Cardiac septum (tissue), 1 donor: ENCODE results near the gene CDC42BPA. TPM values are rescaled to one million over a fixed set of nuclear protein-coding genes. Genes with fewer than 3 reads are reported as not detected.
"Not testable (repeated sequence)": the region's sequence is repeated elsewhere in the genome, so short reads cannot be mapped to it uniquely, and the experiment has no call there.

Experiments
- DNase-seq: peaks from one replicate; pipeline ENCODE4 v3.0.0-alpha.2; 2020; ENCODE audit warnings: low spot score
- intact Hi-C: fragments of 100-400 bp; cut with DNase I; formaldehyde crosslinking; loops from one replicate; pipeline ENCODE4 v1.14.0; 2022
- total RNA-seq: library from RNA; stranded (reverse); fragmentation: NEBNext Ultra II Directional; extraction: Animal tissue kit (Norgen Biotek cat#: 25700); gene quantifications from one replicate; pipeline ENCODE4 v1.2.1, GENCODE V29; 2021
- donor health status: DM: no; HTN: no; CAD: no.

The CDC42BPA gene
- total RNA-seq, 1 donor from 2014 or later = 33.5 TPM

DNA sequence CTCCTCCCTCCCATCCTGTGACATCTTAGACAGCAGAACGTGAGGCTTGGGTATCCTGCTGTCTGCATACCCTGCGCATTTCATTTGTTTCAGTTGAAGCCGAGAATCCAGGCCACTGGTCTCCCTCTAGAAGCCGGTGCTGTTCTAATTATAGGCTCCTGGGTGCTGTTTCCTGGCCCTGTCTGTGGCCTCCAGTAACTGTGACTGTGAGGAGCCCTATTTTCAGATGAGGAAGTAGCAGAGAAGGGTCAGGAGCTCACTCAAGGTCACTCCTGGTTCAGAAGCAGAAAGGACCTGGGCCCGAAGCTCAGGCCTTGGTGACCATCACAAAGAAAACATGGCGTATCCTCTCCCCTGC, 354.2 kb downstream of the CDC42BPA start:
- intact Hi-C loops = no loop called here
- DNase-seq = peak; percentile 71

DNA sequence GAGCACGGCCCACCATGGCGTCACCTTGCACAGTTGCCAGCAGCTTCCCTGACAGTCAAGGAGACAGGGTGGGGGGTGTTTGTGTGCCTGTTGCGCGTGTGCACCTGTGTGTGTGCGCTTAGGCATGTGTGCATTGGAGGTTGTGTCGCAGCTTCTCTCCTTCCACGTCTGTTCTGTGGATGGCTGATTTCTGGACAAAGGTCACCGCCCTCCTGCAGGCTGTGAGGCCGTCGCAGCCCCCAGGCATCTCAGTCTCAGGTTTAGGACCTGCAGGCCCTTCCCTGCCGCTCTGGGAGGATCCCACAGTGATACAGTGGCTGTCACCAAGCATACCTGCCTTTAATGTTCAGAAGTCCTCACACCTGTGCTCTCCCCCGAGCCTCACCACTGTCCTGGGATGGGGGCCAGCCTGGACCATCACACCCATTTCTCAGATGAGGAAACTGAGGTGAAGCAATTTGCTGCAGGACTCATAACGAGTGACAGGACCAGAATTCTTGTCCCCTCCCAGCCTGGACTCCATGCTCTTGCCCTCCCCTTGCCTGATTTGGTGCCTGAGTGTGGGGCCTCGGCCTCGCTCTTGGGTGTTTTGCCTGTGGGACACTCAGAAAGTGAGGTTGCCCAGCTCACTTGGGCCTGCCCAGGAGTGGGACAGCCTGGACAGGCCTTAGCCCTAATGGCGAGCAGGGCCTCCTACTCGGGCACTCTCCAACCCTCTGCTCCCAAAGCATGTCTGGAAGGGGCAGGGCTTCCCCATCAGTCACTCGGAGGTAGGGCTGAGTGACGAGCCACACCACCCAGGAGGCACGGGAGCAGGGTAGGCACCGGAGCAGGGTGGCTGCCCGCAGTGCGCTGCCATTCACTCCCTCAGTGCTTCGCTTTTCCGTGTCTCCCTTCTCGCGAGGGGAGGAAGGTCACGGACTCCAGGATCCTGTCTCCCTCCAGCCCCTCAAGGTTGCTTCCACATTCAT, 355.6 kb downstream of the CDC42BPA start:
- intact Hi-C loops = no loop called here
- DNase-seq = no peak

DNA sequence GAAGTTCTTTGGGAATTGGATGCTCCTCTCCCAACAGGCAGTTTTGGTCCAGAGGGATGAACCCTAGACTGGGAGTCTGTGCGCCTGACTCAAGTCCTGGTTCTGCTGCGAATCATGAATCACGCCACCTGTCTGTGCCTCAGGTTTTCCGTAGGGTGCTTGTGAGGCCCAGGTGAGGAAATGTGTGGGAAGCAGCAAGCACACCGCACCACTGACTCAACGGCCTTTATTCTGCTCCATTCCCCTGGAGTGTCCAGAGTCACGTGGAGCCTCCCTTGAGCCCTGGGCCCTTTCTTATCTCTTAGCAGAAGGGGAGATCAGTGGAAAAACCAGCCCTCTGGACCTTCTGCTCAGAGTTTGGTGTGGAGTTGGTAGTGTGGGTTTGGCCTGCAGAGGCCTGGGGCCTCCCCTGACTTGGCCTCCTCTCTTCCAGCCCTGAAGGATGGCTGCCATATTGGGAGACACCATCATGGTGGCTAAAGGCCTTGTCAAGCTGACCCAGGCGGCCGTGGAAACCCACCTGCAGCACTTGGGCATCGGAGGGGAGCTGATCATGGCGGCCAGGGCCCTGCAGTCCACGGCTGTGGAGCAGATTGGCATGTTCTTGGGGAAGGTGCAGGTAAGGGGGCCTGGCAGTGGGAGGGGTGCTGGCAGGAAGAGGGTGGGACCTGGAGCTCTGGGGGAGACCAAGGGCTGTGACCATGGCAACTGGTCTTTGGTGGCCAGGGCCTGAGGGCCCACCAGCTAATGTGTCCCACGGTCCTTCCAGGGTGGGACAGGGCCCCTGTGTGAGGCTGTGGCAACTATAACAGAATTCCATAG, 357.1 kb downstream of the CDC42BPA start:
- DNase-seq = no peak
- intact Hi-C loops = no loop called here

DNA sequence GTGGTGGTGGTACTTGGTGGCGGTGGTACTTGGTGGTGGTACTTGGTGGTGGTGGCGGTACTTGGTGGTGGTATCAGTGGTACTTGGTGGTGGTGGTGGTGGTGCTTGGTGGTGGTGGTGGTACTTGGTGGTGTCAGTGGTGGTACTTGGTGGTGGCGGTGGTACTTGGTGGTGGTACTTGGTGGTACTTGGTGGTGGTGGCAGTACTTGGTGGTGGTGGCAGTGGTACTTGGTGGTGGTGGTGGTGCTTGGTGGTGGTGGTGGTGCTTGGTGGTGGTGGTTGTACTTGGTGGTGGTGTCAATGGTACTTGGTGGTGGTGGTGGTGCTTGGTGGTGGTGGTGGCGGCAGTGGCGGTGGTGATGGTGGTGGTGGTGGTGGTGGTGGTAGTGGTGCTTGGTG, 358.0 kb downstream of the CDC42BPA start:
- no peak for DNase-seq
- intact Hi-C loops = no loop called here

DNA sequence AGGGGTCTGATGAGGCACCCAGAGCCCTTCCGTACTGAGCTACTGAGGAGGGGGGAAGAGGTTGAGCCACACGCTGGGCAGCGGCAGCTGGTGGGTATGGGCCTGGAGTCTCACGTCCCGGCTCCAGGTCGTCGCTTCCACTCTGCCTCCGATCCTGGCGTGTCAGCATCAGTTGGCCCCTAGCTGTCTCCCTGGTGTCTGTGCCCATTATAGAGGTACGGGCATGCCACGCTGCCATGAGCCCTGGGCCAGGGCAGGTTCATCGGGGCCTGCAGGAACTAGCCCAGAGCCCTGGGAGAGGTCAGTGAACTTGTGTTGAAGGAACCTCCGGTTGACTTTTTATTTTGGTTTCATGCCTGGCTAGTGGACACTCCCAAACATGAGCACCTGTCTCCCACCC, 360.0 kb downstream of the CDC42BPA start:
- DNase-seq = peak; percentile 54
- intact Hi-C loops = no loop called here

DNA sequence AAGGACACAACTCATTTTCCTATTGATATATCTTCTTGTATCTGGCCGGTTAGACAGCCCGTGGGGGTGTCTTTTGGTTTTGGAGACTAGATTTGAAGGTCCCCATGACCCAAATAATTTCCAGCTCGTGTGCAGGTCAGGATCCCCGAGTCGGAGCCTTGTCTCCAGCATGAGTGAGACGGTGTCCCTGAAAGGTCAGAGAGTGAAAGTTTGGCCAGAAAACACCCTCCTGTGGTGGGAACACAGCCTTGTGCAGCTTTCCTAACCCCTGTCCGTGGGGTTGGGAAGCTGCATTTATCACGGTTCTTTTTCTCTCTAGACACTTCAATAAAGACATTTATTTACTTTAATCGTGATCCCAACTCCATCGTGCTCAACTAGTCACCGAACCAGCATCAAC, 360.6 kb downstream of the CDC42BPA start:
- intact Hi-C loops = no loop called here
- no peak for DNase-seq

DNA sequence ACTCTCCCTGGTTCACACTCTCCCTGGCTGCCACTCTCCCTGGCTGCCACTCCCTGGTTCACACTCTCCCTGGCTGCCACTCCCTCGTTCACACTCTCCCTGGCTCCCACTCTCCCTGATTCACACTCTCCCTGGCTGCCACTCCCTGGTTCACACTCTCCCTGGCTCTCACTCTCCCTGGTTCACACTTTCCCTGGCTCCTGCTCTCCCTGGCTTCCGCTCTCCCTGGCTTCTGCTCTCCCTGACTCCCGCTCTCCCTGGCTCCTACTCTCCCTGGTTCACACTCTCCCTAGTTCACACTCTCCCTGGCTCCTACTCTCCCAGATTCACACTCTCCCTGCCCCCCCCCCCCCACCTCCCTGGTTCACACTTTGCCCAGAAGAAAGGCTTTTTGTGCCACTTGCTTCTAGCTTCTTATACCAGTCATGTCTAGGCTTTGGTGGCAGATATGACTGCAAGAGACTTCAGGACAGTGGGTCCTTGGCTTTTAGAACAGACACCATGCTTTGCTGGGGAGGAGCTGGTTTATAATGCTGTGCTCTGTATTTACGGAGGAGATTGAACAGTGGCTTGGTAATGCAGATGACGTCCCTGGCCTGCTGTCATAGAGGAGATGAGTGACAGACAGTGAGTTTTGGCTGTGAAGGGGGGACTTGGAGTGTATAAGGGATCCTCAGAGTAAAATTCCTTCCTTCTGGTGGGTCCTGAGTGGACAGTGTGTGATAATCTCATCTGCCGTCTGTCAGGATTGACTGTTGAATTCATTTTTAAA, 361.2 kb downstream of the CDC42BPA start:
- intact Hi-C loops = no loop called here

DNA sequence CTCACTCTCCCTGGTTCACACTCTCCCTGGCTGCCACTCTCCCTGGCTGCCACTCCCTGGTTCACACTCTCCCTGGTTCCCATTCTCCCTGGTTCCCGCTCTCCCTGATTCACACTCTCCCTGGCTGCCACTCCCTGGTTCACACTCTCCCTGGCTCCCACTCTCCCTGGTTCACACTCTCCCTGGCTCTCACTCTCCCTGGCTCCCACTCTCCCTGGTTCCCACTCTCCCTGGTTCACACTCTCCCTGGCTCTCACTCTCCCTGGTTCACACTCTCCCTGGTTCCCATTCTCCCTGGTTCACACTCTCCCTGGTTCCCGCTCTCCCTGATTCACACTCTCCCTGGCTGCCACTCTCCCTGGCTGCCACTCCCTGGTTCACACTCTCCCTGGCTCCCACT, 362.4 kb downstream of the CDC42BPA start:
- DNase-seq, intact Hi-C loops: not testable (repeated sequence)

More for the DNA sequence above, 361.2 kb downstream of the CDC42BPA start:
- no peak for DNase-seq

DNA sequence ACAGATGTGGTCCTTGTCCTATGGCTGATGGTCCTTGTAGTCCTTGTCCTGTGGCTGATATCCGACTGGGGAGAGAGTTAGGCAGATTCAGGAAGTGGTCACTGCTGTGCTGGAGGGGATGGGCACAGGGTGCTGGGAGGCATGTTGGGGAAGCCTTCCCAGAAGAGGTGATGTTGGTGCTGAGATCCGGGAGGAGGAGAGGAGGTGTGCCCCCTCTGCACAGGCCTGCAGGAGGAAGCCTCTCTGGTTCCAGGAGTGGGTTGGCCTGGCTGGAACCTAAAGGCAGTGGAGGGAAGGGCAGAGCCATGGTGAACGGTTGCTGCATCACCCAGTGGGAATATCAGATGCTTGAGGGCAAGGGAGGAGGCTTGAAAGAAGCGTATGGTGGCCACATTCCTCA, 363.5 kb downstream of the CDC42BPA start:
- intact Hi-C loops = no loop called here
- no peak for DNase-seq

DNA sequence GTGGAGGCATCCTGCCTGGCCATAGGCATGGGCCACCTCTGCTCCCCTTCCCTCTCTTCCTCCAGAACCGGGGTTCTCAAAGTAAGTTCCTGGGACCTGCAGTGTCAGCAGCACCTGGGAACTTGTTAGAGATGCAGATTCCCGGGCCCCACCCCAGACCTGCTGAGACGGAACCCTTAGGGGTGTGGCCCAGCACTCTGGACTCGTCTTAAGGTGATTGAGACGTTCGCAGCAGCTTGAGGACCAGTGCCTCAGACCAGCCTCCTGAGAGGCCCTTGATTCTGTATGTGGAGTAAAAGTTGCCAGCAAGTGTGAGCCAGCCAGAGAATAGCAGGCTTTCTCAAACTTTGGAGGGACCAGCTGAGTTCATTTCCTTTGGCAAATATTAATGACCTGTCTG, 364.0 kb downstream of the CDC42BPA start:
- peak; percentile 36 for DNase-seq
- intact Hi-C loops = no loop called here

DNA sequence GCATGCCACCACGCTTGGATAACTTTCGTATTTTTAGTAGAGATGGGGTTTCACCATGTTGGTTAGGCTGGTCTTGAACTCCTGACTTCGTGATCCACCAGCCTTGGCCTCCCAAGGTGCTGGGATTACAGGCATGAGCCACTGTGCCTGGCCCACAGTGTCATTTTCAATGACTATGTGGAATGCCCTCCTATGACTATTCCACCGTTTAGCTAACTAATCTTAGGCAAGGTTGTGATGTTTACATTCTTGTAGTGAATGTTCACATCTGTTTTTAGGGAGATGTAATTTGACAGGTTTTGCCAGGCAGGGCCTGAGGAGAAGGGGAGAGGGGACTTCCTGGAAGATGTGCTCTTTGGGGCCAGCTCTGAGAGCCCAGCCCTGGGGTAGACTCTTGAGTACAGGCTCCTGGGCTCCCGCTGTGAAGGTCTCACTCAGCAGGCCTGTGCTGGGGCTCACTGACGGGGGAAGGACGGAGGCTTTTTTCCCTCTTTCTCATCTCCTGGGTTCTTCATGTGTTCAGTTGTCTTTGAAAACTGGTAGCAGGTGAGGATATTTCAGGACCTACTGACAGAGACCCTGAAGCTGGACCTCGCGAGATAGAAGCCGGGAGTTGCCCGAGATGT, 365.0 kb downstream of the CDC42BPA start:
- intact Hi-C loops = no loop called here
- DNase-seq = peak; percentile 50

DNA sequence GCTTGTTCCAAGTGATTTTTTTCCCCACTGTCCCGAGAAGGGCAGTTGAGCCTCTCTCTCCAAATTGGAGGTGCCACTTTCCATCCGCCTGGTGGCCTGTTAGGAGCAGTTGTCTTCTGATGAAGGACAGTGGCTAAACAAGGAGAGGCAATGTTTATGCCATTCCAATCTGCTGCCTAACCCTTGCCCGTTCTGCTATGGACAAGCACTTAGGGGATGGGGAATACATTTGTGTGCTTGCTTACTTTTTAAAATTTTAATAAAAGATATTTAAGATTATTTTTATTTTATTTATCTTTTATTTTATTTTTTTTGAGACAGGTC, 366.2 kb downstream of the CDC42BPA start:
- intact Hi-C loops = no loop called here
- DNase-seq = peak; percentile 49

DNA sequence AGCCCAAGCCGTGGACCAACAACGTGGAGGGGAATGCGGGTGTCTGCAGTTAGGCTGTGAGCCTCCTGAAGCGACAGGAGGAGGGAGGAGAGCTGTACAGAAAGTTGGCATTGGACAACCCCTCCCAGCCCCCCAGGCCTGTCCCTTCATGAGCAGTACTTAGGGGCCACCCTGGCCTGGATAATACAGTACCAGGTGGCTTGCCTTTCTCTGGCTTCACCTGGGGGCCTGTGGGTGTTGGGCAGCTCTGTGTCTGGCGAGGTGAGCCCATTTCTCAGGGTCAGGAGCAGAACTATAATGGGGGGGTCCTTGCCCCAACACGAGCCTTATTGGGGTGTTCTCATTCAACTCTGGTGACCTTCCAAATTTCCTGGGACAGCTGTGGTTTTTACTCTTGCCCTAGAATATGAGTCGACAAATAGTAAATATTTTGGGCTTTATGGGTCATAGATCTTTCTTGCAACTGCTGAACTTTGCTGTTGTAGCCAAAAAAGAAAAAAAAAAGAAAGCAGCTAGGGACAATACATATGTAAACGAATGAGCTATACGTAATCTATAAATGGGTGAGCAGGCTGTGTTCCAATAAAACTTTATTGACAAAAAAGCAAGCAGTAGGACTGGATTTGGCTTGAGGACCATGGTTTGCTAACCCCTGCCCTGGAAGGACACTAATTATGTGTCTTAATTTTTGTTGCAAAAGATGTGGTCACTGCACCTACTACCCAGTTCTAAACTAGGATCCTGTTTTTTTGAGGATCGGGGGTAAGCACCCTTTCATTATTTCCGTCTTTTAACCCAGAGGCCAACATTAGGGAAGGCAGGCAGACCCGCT, 366.8 kb downstream of the CDC42BPA start:
- intact Hi-C loops = no loop called here
- DNase-seq = peak; percentile 36

DNA sequence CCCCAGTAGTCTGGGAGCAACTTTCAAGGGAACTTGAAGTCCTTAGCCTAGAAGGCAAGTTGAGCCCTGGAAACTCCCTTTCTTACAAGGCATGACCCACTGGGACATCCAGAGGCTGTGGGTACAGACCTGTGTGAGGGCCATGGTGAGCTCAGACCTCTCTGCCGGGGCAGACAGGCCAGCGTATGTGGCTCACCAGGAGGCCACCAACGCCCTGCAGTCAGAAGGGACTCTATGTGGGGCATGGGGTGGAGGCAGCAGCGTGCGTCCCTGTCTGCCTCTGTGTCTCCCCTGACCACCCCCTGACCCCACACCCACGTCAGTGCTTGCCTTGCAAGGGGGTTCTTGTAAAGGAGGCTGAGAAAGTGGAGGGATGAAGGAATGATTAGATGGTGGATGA, 367.4 kb downstream of the CDC42BPA start:
- intact Hi-C loops = no loop called here
- peak; percentile 35 for DNase-seq

DNA sequence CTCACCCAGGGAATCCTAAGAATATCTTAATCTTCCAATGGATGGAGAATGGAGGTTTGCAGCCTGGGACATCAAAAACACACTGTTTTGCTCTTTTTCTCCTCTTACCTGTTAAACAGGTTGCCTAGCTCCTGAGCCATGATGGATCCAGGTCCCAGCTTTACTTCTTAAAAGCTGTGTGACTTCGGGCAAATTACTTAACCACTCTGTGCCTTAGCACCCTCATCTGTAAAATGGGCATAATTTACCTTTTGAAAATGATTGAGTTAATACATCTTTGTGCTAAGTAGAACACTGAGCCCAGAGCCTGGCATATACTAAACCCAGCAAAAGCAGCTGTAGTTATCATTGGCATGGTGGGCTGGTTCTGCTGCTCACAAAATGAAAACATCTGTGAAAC, 368.0 kb downstream of the CDC42BPA start:
- intact Hi-C loops = no loop called here
- no peak for DNase-seq

DNA sequence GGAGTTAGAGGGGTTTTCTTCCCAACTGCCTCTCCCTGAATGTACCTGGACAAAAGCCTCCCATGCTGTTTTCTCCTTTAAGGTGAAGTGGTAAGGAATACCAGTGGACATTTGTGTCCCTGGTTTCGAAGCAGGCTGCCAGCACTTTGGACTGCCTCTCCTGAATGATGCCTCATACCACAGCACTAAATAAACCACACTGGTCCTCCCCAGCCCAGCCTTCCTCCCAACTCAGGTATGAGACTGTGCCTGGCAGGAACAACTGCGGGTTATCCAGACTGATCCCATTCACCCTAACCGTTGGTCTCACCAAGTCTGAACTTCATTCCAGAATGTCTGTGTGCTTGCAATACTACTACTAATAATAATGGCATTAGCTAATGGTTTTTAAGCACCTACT, 368.9 kb downstream of the CDC42BPA start:
- DNase-seq = no peak
- intact Hi-C loops = no loop called here

DNA sequence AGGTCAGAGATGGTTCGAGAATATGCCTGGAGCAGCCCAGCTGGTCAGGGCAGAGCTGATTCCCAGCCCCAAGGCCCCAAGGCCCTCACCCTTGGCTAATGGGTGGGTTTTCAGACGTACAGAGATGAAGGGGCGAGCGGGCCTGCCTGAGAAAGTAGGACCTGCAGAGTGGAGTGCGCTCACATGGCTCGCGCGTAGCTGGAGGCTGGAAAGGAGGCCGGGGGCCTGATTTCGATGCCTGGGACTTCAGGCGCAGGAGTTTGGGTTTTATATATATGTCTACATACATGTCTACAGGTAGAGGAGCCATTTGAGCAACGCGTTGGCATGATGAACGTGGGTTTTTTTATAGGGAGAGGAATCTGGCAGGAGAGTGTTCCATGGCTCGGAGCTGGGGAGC, 369.3 kb downstream of the CDC42BPA start:
- DNase-seq = peak; percentile 69
- intact Hi-C loops = no loop called here

DNA sequence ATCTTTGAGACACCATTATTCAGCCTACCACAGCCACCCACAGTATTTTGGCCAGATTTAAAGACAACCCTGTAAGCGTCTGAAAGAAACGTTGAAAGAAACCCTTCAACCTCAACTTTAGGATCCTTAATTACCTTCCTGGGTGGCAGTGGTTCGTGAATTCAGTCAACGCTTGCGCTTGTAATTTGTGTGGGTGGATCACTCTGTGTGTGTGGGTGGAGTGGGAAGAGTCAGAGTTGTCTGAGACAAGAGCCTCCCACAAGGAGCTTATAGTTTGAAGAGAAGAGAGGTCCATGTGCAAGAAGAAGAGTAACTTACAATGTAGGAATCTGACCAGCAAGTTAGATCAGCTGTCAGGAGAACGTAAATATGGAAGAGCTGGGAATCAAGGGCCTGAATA, 369.8 kb downstream of the CDC42BPA start:
- no peak for DNase-seq
- intact Hi-C loops = no loop called here

DNA sequence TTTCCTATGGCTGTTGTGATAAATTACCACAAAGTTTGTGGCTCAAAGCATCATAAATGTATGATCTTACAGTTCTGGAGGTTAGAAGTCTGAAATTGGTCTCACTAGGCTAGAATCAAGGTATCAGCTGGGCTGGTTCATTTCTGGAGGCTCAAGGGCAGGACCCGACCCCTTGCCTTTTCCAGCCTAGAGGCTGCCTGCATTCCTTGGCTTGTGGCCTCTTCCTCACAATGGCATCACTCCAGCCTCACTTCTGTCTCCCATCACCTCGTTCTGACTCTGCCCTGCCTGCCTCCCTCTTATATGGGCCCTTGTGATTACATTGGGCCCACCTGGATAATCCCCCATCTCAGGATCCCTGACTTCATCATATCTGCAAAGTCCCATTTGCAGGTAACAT, 370.2 kb downstream of the CDC42BPA start:
- intact Hi-C loops = no loop called here
- DNase-seq = no peak
